H1 (cell line): ENCODE measurements around the gene PDGFA. TPM values are rescaled to one million over a fixed set of nuclear protein-coding genes. Genes with fewer than 3 reads are reported as not detected.

Experiments used
- CTCF ChIA-PET: fragments of 300-600 bp; sonication (Branson Sonifier 250); formaldehyde crosslinking; loops from one replicate; lab custom pipeline; 2021; ENCODE audit not compliant: partially characterized antibody; lab: Charles Lee
- POLR2A ChIA-PET: fragments of 300-600 bp; sonication (Branson Sonifier 250); formaldehyde crosslinking; loops from one replicate; lab custom pipeline; 2021; ENCODE audit warnings: inconsistent platforms; ENCODE audit not compliant: partially characterized antibody; lab: Charles Lee
- DNase-seq, 2 experiments: peaks; one replicate each; pipeline versions ENCODE4 v3.0.0 to v3.0.0-alpha.2; 2010 to 2022; ENCODE audit warnings: low spot score in 2 of 2, low read depth in 1 of 2, mixed read lengths in 1 of 2
- FAIRE-seq: peaks from 2 replicates; lab custom pipeline; 2011; peaks lifted over from hg19 to GRCh38; lab: Jason Lieb, UNC
- H2AFZ ChIP-seq: 2 replicates; pipeline ENCODE4 v1.8.1; 2012; ENCODE audit warnings: low read length, inconsistent platforms
- H2AK5ac ChIP-seq: 2 replicates; pipeline ENCODE4 v1.6.1; 2013; ENCODE audit warnings: low read depth, low read length
- H2BK120ac ChIP-seq: replicated peaks from 2 replicates; pipeline ENCODE3; 2013; ENCODE audit warnings: low read depth, low read length, inconsistent platforms
- H2BK12ac ChIP-seq: 2 replicates; pipeline ENCODE4 v1.6.1; 2013; ENCODE audit warnings: low read depth, low read length
- H2BK15ac ChIP-seq: 2 replicates; pipeline ENCODE4 v1.6.1; 2013; ENCODE audit warnings: low read length
- H2BK20ac ChIP-seq: 2 replicates; pipeline ENCODE4 v1.6.1; 2013; ENCODE audit warnings: low read length
- H2BK5ac ChIP-seq: 2 replicates; pipeline ENCODE4 v1.6.1; 2013; ENCODE audit warnings: low read depth, low read length
- H3K14ac ChIP-seq: 2 replicates; pipeline ENCODE4 v1.6.1; 2013; ENCODE audit warnings: inconsistent platforms; ENCODE audit not compliant: insufficient read length
- H3K18ac ChIP-seq: 2 replicates; pipeline ENCODE4 v1.6.1; 2013; ENCODE audit warnings: low read length; ENCODE audit errors: extremely low read depth
- H3K23ac ChIP-seq: 2 replicates; pipeline ENCODE4 v1.6.1; 2013; ENCODE audit warnings: inconsistent platforms; ENCODE audit not compliant: insufficient read length
- H3K23me2 ChIP-seq: 2 replicates; pipeline ENCODE4 v1.6.1; 2013; ENCODE audit warnings: low read depth, low read length
- H3K27ac ChIP-seq: 2 replicates; pipeline ENCODE4 v1.6.1; 2011; ENCODE audit warnings: low read depth, low read length, inconsistent platforms
- H3K27me3 ChIP-seq, 4 experiments: replicated peaks in 1 of 4; 1 replicate in 1 of 4; 2 replicates in 3 of 4; pipeline versions ENCODE4 v1.6.1 to v1.8.1; 2011 to 2013; ENCODE audit warnings: low read length in 3 of 4, mild to moderate bottlenecking in 3 of 4, inconsistent platforms in 2 of 4, mixed read lengths in 2 of 4, moderate library complexity in 1 of 4; ENCODE audit not compliant: control insufficient read depth in 3 of 4, insufficient read depth in 3 of 4; ENCODE audit errors: extremely low read depth in 1 of 4
- H3K36me3 ChIP-seq, 4 experiments: 2 replicates each; pipeline versions ENCODE4 v1.6.1 to v1.8.1; 2011 to 2013; ENCODE audit warnings: mild to moderate bottlenecking in 4 of 4, low read length in 3 of 4, moderate library complexity in 2 of 4, control low read depth in 1 of 4, inconsistent platforms in 1 of 4; ENCODE audit not compliant: insufficient read depth in 4 of 4, control insufficient read depth in 2 of 4
- H3K4ac ChIP-seq: replicated peaks from 2 replicates; pipeline ENCODE3; 2013; ENCODE audit warnings: low read length, low read depth, mixed read lengths, inconsistent platforms; ENCODE audit not compliant: insufficient read length
- H3K4me1 ChIP-seq, 4 experiments: replicated peaks in 1 of 4; 1 replicate in 1 of 4; 2 replicates in 3 of 4; pipeline versions ENCODE4 v1.6.1 to v1.8.1; 2011 to 2013; ENCODE audit warnings: low read length in 3 of 4, inconsistent platforms in 2 of 4, mixed read lengths in 1 of 4; ENCODE audit not compliant: insufficient read depth in 4 of 4, control insufficient read depth in 3 of 4
- H3K4me2 ChIP-seq, 2 experiments: 2 replicates each; pipeline versions ENCODE4 v1.6.1 to v1.8.1; 2011 to 2013; ENCODE audit warnings: low read depth in 2 of 2, low read length in 2 of 2, control low read depth in 1 of 2, inconsistent platforms in 1 of 2, mild to moderate bottlenecking in 1 of 2; ENCODE audit not compliant: insufficient read depth in 1 of 2
- H3K4me3 ChIP-seq, 4 experiments: fragments of 200-600, 300-600 bp in 1 of 4; sonication (generic), shearing (Covaris generic), sonication (Bioruptor Twin) in 1 of 4; 2 replicates each; pipeline versions ENCODE4 v1.5.1 to v1.8.1; 2011 to 2016; ENCODE audit warnings: low read length in 4 of 4, low read depth in 3 of 4, control low read depth in 2 of 4, inconsistent platforms in 2 of 4, mild to moderate bottlenecking in 2 of 4, mixed read lengths in 1 of 4, moderate library complexity in 1 of 4; ENCODE audit not compliant: insufficient read depth in 2 of 4; ENCODE audit errors: extremely low read depth in 1 of 4
- H3K56ac ChIP-seq: replicated peaks from 2 replicates; pipeline ENCODE3; 2013; ENCODE audit warnings: low read depth, mild to moderate bottlenecking, mixed read lengths, low read length, inconsistent platforms; ENCODE audit not compliant: insufficient read length
- H3K79me1 ChIP-seq: 2 replicates; pipeline ENCODE4 v1.6.1; 2013; ENCODE audit warnings: low read depth, low read length, control low read depth
- H3K79me2 ChIP-seq, 2 experiments: 2 replicates each; pipeline versions ENCODE4 v1.6.1 to v1.8.1; 2012 to 2013; ENCODE audit warnings: low read length in 2 of 2, mild to moderate bottlenecking in 2 of 2, inconsistent platforms in 1 of 2; ENCODE audit not compliant: insufficient read depth in 2 of 2, control insufficient read depth in 1 of 2
- H3K9ac ChIP-seq, 4 experiments: replicated peaks in 1 of 4; 1 replicate in 1 of 4; 2 replicates in 3 of 4; pipeline versions ENCODE4 v1.6.1 to v1.8.1; 2011 to 2013; ENCODE audit warnings: low read depth in 3 of 4, low read length in 3 of 4, control low read depth in 2 of 4, mild to moderate bottlenecking in 2 of 4, moderate library complexity in 2 of 4, inconsistent platforms in 1 of 4; ENCODE audit errors: extremely low read depth in 1 of 4
- H3K9me3 ChIP-seq, 2 experiments: 2 replicates each; pipeline versions ENCODE4 v1.6.1 to v1.8.1; 2012 to 2013; ENCODE audit warnings: mild to moderate bottlenecking in 2 of 2, moderate library complexity in 2 of 2, control low read depth in 1 of 2, inconsistent platforms in 1 of 2, low read depth in 1 of 2, low read length in 1 of 2, mixed read lengths in 1 of 2; ENCODE audit not compliant: insufficient read depth in 2 of 2
- H4K20me1 ChIP-seq, 2 experiments: replicated peaks in 1 of 2; 2 replicates each; pipeline versions ENCODE3 to v1.8.1; 2011 to 2013; ENCODE audit warnings: inconsistent platforms in 2 of 2, low read length in 2 of 2, mild to moderate bottlenecking in 1 of 2; ENCODE audit not compliant: insufficient read depth in 2 of 2, control insufficient read depth in 1 of 2
- H4K5ac ChIP-seq: 2 replicates; pipeline ENCODE4 v1.6.1; 2013; ENCODE audit warnings: low read length, low read depth, mixed read lengths, inconsistent platforms; ENCODE audit not compliant: insufficient read length
- H4K8ac ChIP-seq: 2 replicates; pipeline ENCODE4 v1.8.0; 2013; ENCODE audit warnings: mild to moderate bottlenecking, moderate library complexity, low read length, inconsistent platforms; ENCODE audit not compliant: insufficient read depth; ENCODE audit errors: extremely low read depth
- H4K91ac ChIP-seq: replicated peaks from 2 replicates; pipeline ENCODE3; 2013; ENCODE audit warnings: low read length, mixed read lengths, inconsistent platforms; ENCODE audit not compliant: insufficient read length
- JUN ChIP-seq: IDR thresholded peaks from 2 replicates; pipeline ENCODE4 v1.6.1; 2011; ENCODE audit warnings: low read depth, mild to moderate bottlenecking, improper control_type of control experiment, low read length
- WGBS, 2 experiments: shearing (Covaris generic) in 1 of 2; methylation state at CpG; one replicate each; pipeline versions ENCODE4 v1.1.6 to v1.1.7; 2013 to 2015; ENCODE audit warnings: low lambda C conversion rate in 2 of 2, mixed read lengths in 2 of 2, inconsistent platforms in 1 of 2, low coverage in 1 of 2, missing lambda C conversion rate in 1 of 2; ENCODE audit not compliant: insufficient replicate concordance in 2 of 2, insufficient coverage in 1 of 2, insufficient read length in 1 of 2; ENCODE audit errors: extremely low coverage in 1 of 2, missing lambda C conversion rate in 1 of 2; 5-methylcytosine and 5-hydroxymethylcytosine counted together
- polyA plus RNA-seq, 7 experiments: library from polyadenylated mRNA; depleted of rRNA in 3 of 7; stranded (reverse) in 5 of 7; unstranded in 2 of 7; fragments of >200 nt in 5 of 7; fragments of 200-250 nt in 2 of 7; gene quantifications; 1 replicate in 5 of 7; 2 replicates in 1 of 7; 4 replicates in 1 of 7; pipeline versions ENCODE4 v1.2.1 to v1.2.3, GENCODE V29; 2011 to 2013; ENCODE audit warnings: missing spikeins in 2 of 7, mixed read lengths in 2 of 7
- total RNA-seq: library from RNA; stranded (reverse); fragmentation: NEBNext Ultra II Directional; extraction: Animal tissue kit (Norgen Biotek cat#: 25700); gene quantifications from 2 replicates; pipeline ENCODE4 v1.2.1, GENCODE V29; 2021
- TF ChIP-seq, protein P1 (sequence below): IDR thresholded peaks from 2 replicates; pipeline ENCODE4 v1.6.1; 2012; ENCODE audit warnings: inconsistent platforms

Gene PDGFA
- total and polyA plus RNA-seq, 2 of the 8 experiments (the other 6 are each of a cell fraction or from before 2014, with no cell fraction given) = 21.1 to 43.0 TPM

DNA sequence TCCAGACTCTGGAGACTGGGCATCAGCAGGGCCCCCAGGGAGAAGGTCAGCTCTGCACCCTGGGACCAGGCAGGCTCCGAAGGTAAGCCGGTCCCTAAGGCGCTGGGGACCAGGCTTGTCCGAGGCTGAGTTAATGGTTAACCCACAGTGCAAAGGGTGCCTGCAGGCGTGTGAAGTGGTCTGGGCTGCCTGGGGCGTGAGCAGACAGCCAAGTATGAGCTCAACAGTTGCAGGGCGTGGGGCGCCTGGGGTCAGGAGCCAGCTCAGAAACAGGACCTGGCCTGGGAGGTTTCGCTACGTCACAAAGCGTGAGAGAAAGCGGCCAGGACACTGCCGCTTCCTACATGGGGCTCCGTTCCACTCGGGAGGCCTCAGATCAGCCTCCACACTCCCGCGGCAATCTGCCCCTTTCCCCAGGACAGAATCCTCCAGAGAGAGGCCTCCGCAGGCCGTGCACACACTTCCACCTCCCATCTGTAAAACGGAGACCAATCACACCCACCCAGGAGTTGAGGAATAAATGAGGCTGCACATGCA is 16.0 kb downstream of the PDGFA start:
- Histone ChIP-seq H3K27ac (no peak overlapping the region), H2BK20ac (no peak overlapping the region), H2AFZ (no peak overlapping the region), H4K91ac (no peak overlapping the region), H3K23ac (no peak overlapping the region), H3K9me3 (no peaks in the 10 kb centered on the region), H4K20me1 (peaks cover 4 to 8% of the 10 kb centered on the region in 2 experiments), H4K5ac (no peak overlapping the region), H3K4ac (no peak overlapping the region), H3K18ac (no peak overlapping the region), H3K14ac (no peak overlapping the region), H2BK12ac (no peak overlapping the region), H3K56ac (no peak overlapping the region), H3K79me1 (peaks cover 2% of the 10 kb centered on the region), H2BK15ac (no peak overlapping the region), H3K4me3 (no peak overlapping the region), H4K8ac (no peak overlapping the region), H2AK5ac (no peak overlapping the region), H3K4me1 (peaks cover 0 to 3% (median 0%) of the 10 kb centered on the region in 4 experiments; a peak in 2 of 7 replicates), H3K23me2 (no peaks in the 10 kb centered on the region; the same call in 1 of the 2 replicates), H2BK5ac (no peak overlapping the region; the same call in 1 of the 2 replicates), H3K4me2 (no peak overlapping the region), H3K36me3 (peaks cover 2 to 39% (median 21%) of the 10 kb centered on the region in 4 experiments; a peak in 6 of 8 replicates), H3K27me3 (no peaks in the 10 kb centered on the region; a peak in 1 of 7 replicates), H3K79me2 (peaks cover 0 to 5% of the 10 kb centered on the region in 2 experiments; a peak in 1 of 4 replicates), H3K9ac (no peak overlapping the region), H2BK120ac (no peak overlapping the region)
- DNase-seq (no peak), FAIRE-seq (no peak)
- ChIA-PET POLR2A (interaction anchor here (0.9 kb wide), 2 partner anchors 12 to 13 kb away, joined by 3 read pairs; no protein-coding TSS in a partner anchor), CTCF (interaction anchor here (0.8 to 2.1 kb wide), 5 partner anchors 55 to 284 kb away, joined by 3 to 8 read pairs (median 4); no protein-coding TSS in a partner anchor)
- 90% methylated on average over 20 of the region's 20 CpGs; no CpG with 5 or more reads in 1 of the 2 experiments for WGBS, 2 experiments
- TF ChIP-seq, protein P1, sequence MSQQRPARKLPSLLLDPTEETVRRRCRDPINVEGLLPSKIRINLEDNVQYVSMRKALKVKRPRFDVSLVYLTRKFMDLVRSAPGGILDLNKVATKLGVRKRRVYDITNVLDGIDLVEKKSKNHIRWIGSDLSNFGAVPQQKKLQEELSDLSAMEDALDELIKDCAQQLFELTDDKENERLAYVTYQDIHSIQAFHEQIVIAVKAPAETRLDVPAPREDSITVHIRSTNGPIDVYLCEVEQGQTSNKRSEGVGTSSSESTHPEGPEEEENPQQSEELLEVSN = no peak
- no peak for TF ChIP-seq JUN
